GM11168 (cell line): Measurements from ENCODE around the gene OR4A47.
"Not testable (repeated sequence)": the region's sequence is repeated elsewhere in the genome, so short reads cannot be mapped to it uniquely, and the experiment has no call there.

ENCODE experiments used
- in situ Hi-C: fragments of 300-500 bp; cut with MboI; formaldehyde crosslinking; loops from one replicate; pipeline ENCODE4 v1.12.0; 2022; ENCODE audit warnings: low sequenced_read_pairs; ENCODE audit not compliant: unreplicated experiment

Gene OR4A47

DNA sequence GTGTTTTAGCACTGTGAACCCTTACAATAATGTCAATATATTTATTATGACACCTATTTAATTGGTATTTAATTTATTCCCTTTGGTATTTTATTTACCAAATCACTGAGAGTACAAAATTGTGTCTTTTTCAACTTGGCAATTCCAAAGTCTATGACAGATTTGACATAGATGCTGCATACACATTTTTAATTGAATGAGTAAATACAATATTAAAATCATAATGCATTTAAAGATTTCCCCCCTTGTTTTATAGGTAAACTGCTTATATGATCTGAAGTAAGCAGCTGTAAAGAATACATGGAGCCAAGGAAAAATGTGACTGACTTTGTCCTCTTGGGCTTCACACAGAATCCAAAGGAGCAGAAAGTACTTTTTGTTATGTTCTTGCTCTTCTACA, at the start of gene OR4A47:
Gene OR4A47, plus strand, starts transcription at position 301 of the 400 bp plus-strand sequence. Its CDS starts 0 bp downstream, at position 301.
- in situ Hi-C loops = not testable (repeated sequence)

- in situ Hi-C loops = not testable (repeated sequence)
Measured at GRCh38 chr11:48455909-48456308, 32.7 kb upstream of the OR4A47 start.

DNA sequence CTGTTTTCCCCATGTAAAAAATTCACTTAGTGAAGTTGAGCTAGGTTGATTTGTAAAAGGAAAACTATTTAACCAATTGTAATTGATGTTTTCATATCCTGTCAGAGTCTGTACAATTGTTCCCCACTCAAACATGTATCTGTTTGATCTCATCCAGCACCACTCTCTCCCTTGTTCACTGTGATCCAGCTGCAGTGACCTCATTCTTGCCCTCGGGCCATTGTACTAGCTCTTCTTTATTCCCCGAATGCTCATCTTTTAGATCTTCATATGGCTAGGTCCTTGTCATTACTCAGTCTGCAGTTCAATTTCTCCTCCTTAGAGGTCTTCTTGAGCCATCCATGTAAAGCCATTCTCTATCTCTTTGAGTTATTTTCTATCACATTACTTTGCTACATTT, 14.6 kb upstream of the OR4A47 start:
- in situ Hi-C loops = not testable (repeated sequence)

GRCh38 chr11:48474703-48475102, 13.9 kb upstream of the OR4A47 start:
- in situ Hi-C loops = not testable (repeated sequence)

GRCh38 chr11:48506169-48506568, 17.6 kb downstream of the OR4A47 start:
- in situ Hi-C loops = not testable (repeated sequence)

GRCh38 chr11:48538991-48539390, 50.4 kb downstream of the OR4A47 start:
- in situ Hi-C loops = no loop called here
